ENCODE results near the gene ZNF324B. TPM values are rescaled to one million over a fixed set of nuclear protein-coding genes. Genes with fewer than 3 reads are reported as not detected.

The ZNF324B gene
- total RNA-seq, 6 experiments from 2014 or later: 2.9 to 3.3 (median 2.9) TPM

GRCh38 chr19:58471736-58472135 is 20.3 kb downstream of the ZNF324B start:
- no peak overlapping the region for H3K27ac ChIP-seq
- H3K9me3 ChIP-seq: no peaks in the 10 kb centered on the region
- ATAC-seq (no peak), DNase-seq (peak in 1 of 3 donors; percentile 54)
- H3K27me3 ChIP-seq: no peaks in the 10 kb centered on the region
- 96% methylated on average over 18 of the region's 39 CpGs for WGBS (ENCODE audit: insufficient coverage, low coverage, low lambda C conversion rate, missing lambda C conversion rate)
- intact Hi-C loops (cut with DNase I): no loop called here
- TF ChIP-seq CTCF (IDR thresholded peaks at IDR 0.05) (no peak), POLR2A (IDR thresholded peaks at IDR 0.05) (no peak)
- H3K36me3 ChIP-seq: no peaks in the 10 kb centered on the region
- H3K4me3 ChIP-seq: no peak overlapping the region
- peaks cover 0 to 19% (median 5%) of the 10 kb centered on the region in 4 donors for H3K4me1 ChIP-seq

GRCh38 chr19:58473775-58474174 is 22.4 kb downstream of the ZNF324B start:
- no peaks in the 10 kb centered on the region for H3K36me3 ChIP-seq
- ATAC-seq: no peak
- H3K4me3 ChIP-seq: no peak overlapping the region
- TF ChIP-seq POLR2A (IDR thresholded peaks at IDR 0.05) (no peak), CTCF (IDR thresholded peaks at IDR 0.05) (no peak)
- no peak overlapping the region for H3K27ac ChIP-seq
- intact Hi-C loops (cut with DNase I): no loop called here
- peak in 1 of 3 donors; percentile 23 for DNase-seq
- H3K4me1 ChIP-seq: peaks cover 0 to 24% (median 9%) of the 10 kb centered on the region in 4 donors
- H3K9me3 ChIP-seq: no peaks in the 10 kb centered on the region
- H3K27me3 ChIP-seq: no peaks in the 10 kb centered on the region

- 76% methylated on average over 8 of the region's 12 CpGs for WGBS (ENCODE audit: insufficient coverage, low coverage, low lambda C conversion rate, missing lambda C conversion rate)
- Histone ChIP-seq H3K27ac (no peak overlapping the region), H3K9me3 (no peaks in the 10 kb centered on the region), H3K4me3 (no peak overlapping the region), H3K36me3 (no peaks in the 10 kb centered on the region), H3K4me1 (peaks cover 0 to 24% (median 9%) of the 10 kb centered on the region in 4 donors), H3K27me3 (no peaks in the 10 kb centered on the region)
- no peak for ATAC-seq
- DNase-seq: peak in 1 of 3 donors; percentile 39
- intact Hi-C loops (cut with DNase I): no loop called here
- TF ChIP-seq CTCF (IDR thresholded peaks at IDR 0.05) (no peak), POLR2A (IDR thresholded peaks at IDR 0.05) (no peak)
Observed at GRCh38 chr19:58474291-58474996, 23.0 kb downstream of the ZNF324B start.

- H3K4me3 ChIP-seq: peak overlapping the region; percentile 66 to 70 (median 66)
- ATAC-seq (no peak), DNase-seq (peak in 1 of 3 donors; percentile 19)
- H3K27me3 ChIP-seq: no peaks in the 10 kb centered on the region
- no peaks in the 10 kb centered on the region for H3K9me3 ChIP-seq
- intact Hi-C loops (cut with DNase I): no loop called here
- H3K27ac ChIP-seq: peak overlapping the region; percentile 68 to 91 (median 81)
- peaks cover 0 to 24% (median 9%) of the 10 kb centered on the region in 4 donors for H3K4me1 ChIP-seq
- TF ChIP-seq POLR2A (IDR thresholded peaks at IDR 0.05) (no peak), CTCF (IDR thresholded peaks at IDR 0.05) (no peak)
- WGBS (ENCODE audit: insufficient coverage, low coverage, low lambda C conversion rate, missing lambda C conversion rate): 13% methylated on average over 15 of the region's 27 CpGs
- no peaks in the 10 kb centered on the region for H3K36me3 ChIP-seq
Observed at GRCh38 chr19:58474997-58475713, 23.7 kb downstream of the ZNF324B start.

Data from right lobe of liver (tissue), 6 donors.